Measurements from ENCODE around the gene OR52E1. TPM values are rescaled to one million over a fixed set of nuclear protein-coding genes. Genes with fewer than 3 reads are reported as not detected.

Gene OR52E1
- total and polyA plus RNA-seq, 8 donors, result not detected

DNA sequence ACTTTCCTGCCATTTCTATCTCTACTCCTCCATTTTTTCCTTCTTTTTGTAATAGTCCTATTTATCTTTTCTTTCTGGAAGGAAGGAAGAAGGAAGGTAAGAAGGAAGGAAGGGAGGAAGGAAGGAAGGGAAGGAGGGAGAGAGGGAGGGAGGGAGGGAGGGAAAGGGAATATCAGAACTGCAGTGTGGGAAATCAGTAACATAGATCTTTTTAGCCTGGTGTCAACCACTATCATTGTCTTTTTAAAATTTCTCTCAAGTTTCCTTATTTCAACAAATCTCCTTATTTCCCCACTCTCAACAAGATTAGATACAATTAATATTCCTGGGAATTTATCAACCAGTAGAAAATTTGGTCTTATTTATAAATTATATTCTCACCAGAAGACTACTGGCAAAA is 33.7 kb downstream of the OR52E1 start:
- no peaks in the 10 kb centered on the region for H3K4me1 ChIP-seq
- no peaks in the 10 kb centered on the region for H3K9me3 ChIP-seq
- TF ChIP-seq, protein P1, sequence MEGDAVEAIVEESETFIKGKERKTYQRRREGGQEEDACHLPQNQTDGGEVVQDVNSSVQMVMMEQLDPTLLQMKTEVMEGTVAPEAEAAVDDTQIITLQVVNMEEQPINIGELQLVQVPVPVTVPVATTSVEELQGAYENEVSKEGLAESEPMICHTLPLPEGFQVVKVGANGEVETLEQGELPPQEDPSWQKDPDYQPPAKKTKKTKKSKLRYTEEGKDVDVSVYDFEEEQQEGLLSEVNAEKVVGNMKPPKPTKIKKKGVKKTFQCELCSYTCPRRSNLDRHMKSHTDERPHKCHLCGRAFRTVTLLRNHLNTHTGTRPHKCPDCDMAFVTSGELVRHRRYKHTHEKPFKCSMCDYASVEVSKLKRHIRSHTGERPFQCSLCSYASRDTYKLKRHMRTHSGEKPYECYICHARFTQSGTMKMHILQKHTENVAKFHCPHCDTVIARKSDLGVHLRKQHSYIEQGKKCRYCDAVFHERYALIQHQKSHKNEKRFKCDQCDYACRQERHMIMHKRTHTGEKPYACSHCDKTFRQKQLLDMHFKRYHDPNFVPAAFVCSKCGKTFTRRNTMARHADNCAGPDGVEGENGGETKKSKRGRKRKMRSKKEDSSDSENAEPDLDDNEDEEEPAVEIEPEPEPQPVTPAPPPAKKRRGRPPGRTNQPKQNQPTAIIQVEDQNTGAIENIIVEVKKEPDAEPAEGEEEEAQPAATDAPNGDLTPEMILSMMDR (IDR thresholded peaks at IDR 0.05), result no peak
- no peaks in the 10 kb centered on the region for H3K27me3 ChIP-seq
- DNase-seq, result no peak
- no peak overlapping the region for H3K27ac ChIP-seq
- intact Hi-C loops (cut with DNase I), result no loop called here
- no peaks in the 10 kb centered on the region for H3K36me3 ChIP-seq
- no peak overlapping the region for H3K4me3 ChIP-seq
- ATAC-seq, result no peak

DNA sequence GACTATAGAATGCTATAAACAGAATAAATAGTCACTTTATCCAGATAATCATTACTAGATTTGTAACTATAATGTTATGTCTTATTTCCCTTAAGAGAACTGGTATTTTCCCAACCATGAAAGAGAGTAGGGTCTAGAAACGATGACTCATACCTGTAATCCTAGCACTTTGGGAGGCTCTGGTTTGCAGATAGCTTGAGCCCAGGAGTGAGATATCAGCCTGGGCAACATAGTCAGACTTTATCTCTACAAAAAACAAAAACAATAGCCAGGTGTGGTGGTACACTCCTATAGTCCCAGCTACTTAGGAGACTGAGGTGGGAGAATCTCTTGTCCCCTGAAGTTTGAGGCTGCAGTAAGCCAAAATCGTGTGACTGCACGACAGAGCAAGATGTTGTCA is 37.9 kb downstream of the OR52E1 start:
- no peak for ATAC-seq
- Histone ChIP-seq H3K9me3 (no peaks in the 10 kb centered on the region), H3K27me3 (no peaks in the 10 kb centered on the region), H3K36me3 (no peaks in the 10 kb centered on the region), H3K4me3 (no peak overlapping the region), H3K27ac (no peak overlapping the region), H3K4me1 (no peaks in the 10 kb centered on the region)
- intact Hi-C loops (cut with DNase I), result no loop called here
- TF ChIP-seq, protein P1 (IDR thresholded peaks at IDR 0.05), result no peak
- no peak for DNase-seq

DNA sequence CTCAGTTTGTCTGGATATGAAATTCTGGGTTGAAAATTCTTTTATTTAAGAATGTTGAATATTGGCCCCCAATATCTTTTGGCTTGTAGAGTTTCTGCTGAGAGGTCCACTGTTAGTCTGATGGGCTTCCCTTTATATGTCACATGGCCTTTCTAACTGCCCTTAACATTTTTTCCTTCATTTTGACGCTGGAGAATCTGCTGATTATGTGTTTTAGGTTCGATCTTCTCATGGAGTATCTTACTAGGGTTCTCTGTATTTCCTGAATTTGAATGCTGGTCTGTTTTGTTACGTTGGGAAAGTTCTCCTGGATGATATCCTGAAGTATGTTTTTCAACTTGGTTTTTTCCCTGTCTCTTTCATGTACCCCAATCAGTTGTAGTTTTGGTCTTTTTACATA is 46.0 kb downstream of the OR52E1 start:
- H3K27ac ChIP-seq, result no peak overlapping the region
- no peaks in the 10 kb centered on the region for H3K9me3 ChIP-seq
- TF ChIP-seq, protein P1 (IDR thresholded peaks at IDR 0.05), result no peak
- H3K4me1 ChIP-seq, result no peaks in the 10 kb centered on the region
- no peaks in the 10 kb centered on the region for H3K27me3 ChIP-seq
- DNase-seq (no peak), ATAC-seq (no peak)
- no peaks in the 10 kb centered on the region for H3K36me3 ChIP-seq
- no peak overlapping the region for H3K4me3 ChIP-seq
- intact Hi-C loops (cut with DNase I), result no loop called here

DNA sequence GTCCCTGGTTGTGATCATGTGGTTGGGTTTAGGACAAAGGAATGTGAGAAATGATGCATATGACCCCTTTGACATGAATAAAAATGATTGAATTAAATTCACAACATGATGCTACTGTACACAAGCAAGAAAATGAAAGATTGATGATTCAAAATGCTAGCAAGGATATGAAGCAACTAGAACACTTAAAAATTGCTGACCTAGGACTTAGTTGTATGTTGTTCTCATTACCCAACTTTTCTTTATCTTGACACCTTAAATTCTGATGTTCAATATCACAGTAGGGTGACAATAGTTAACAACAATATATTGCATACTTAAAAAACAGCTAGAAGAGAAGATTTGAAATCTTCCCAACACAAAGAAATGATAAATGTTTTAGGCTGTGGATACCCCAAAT is 48.2 kb downstream of the OR52E1 start:
- ATAC-seq (no peak), DNase-seq (no peak)
- intact Hi-C loops (cut with DNase I), result no loop called here

DNA sequence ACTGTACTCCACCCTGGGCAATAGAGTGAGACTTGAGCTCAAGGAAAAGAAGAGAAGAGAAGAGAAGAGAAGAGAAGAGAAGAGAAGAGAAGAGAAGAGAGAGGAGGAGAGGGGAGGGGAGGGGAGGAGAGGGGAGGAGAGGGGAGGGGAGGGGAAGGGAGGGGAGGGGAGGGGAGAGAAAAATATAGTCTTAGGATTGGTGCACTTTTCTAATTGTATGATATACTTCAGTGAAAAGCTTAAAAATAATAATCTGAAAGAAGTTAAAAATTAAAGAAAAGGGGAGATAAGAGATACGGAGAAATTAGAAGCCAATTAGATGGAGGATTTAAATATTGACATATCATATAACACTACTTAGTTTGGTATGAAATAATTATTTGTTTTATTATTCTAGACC is 49.5 kb downstream of the OR52E1 start:
- DNase-seq (no peak), ATAC-seq (no peak)
- no peaks in the 10 kb centered on the region for H3K4me1 ChIP-seq
- H3K27me3 ChIP-seq, result no peaks in the 10 kb centered on the region
- intact Hi-C loops (cut with DNase I), result no loop called here
- no peaks in the 10 kb centered on the region for H3K36me3 ChIP-seq
- TF ChIP-seq, protein P1 (IDR thresholded peaks at IDR 0.05), result no peak
- no peak overlapping the region for H3K27ac ChIP-seq
- no peak overlapping the region for H3K4me3 ChIP-seq
- H3K9me3 ChIP-seq, result no peaks in the 10 kb centered on the region

More for the DNA sequence above, 48.2 kb downstream of the OR52E1 start:
- no peaks in the 10 kb centered on the region for H3K9me3 ChIP-seq
- no peaks in the 10 kb centered on the region for H3K27me3 ChIP-seq
- H3K4me1 ChIP-seq, result no peaks in the 10 kb centered on the region
- no peak overlapping the region for H3K27ac ChIP-seq
- no peaks in the 10 kb centered on the region for H3K36me3 ChIP-seq
- TF ChIP-seq, protein P1 (IDR thresholded peaks at IDR 0.05), result no peak
- no peak overlapping the region for H3K4me3 ChIP-seq

Other genes with a start within 250 kb of the OR52E1 start
- not detected for gene OR51F2, start 248.3 kb upstream of the OR52E1 start, total RNA-seq
- not detected for gene OR51F2, start 248.3 kb upstream of the OR52E1 start, polyA plus RNA-seq (ENCODE audit: insufficient read length in 6 of 6)
- not detected for gene OR51S1, start 220.4 kb upstream of the OR52E1 start, total RNA-seq
- not detected for gene OR51S1, start 220.4 kb upstream of the OR52E1 start, polyA plus RNA-seq (ENCODE audit: insufficient read length in 6 of 6)
- not detected for gene OR51T1, start 187.7 kb upstream of the OR52E1 start, total RNA-seq
- gene OR51T1, start 187.7 kb upstream of the OR52E1 start, polyA plus RNA-seq (ENCODE audit: insufficient read length in 6 of 6), result not detected
- not detected for gene OR51A7, start 165.8 kb upstream of the OR52E1 start, total RNA-seq
- not detected for gene OR51A7, start 165.8 kb upstream of the OR52E1 start, polyA plus RNA-seq (ENCODE audit: insufficient read length in 6 of 6)
- not detected for gene OR51G2, start 150.2 kb upstream of the OR52E1 start, total RNA-seq
- gene OR51G2, start 150.2 kb upstream of the OR52E1 start, polyA plus RNA-seq (ENCODE audit: insufficient read length in 6 of 6), result not detected
- gene OR51G1, start 145.2 kb upstream of the OR52E1 start, total RNA-seq, result not detected
- gene OR51G1, start 145.2 kb upstream of the OR52E1 start, polyA plus RNA-seq (ENCODE audit: insufficient read length in 6 of 6), result not detected
- gene OR51A4, start 122.0 kb upstream of the OR52E1 start, total RNA-seq, result not detected
- gene OR51A4, start 122.0 kb upstream of the OR52E1 start, polyA plus RNA-seq (ENCODE audit: insufficient read length in 6 of 6), result not detected
- not detected for gene OR51A2, start 113.9 kb upstream of the OR52E1 start, total RNA-seq
- not detected for gene OR51A2, start 113.9 kb upstream of the OR52E1 start, polyA plus RNA-seq (ENCODE audit: insufficient read length in 6 of 6)
- gene OR51L1, start 74.7 kb upstream of the OR52E1 start, total RNA-seq, result not detected
- gene OR51L1, start 74.7 kb upstream of the OR52E1 start, polyA plus RNA-seq (ENCODE audit: insufficient read length in 6 of 6), result under 1 TPM in 5 of 6 donors, not detected in 1; 0.01 to 0.06 (median 0.03) TPM
- gene OR52J3, start 23.0 kb upstream of the OR52E1 start, total RNA-seq, result not detected
- not detected for gene OR52J3, start 23.0 kb upstream of the OR52E1 start, polyA plus RNA-seq (ENCODE audit: insufficient read length in 6 of 6)
- not detected for gene OR52E2, start 9.9 kb upstream of the OR52E1 start, total RNA-seq
- not detected for gene OR52E2, start 9.9 kb upstream of the OR52E1 start, polyA plus RNA-seq (ENCODE audit: insufficient read length in 6 of 6)
- not detected for gene OR52A5, start 68.8 kb downstream of the OR52E1 start, total RNA-seq
- gene OR52A5, start 68.8 kb downstream of the OR52E1 start, polyA plus RNA-seq (ENCODE audit: insufficient read length in 6 of 6), result not detected
- gene OR52A1, start 85.2 kb downstream of the OR52E1 start, total RNA-seq, result not detected
- under 1 TPM; 0.02 to 0.03 (median 0.03) TPM for gene OR52A1, start 85.2 kb downstream of the OR52E1 start, polyA plus RNA-seq (ENCODE audit: insufficient read length in 6 of 6)
- not detected for gene OR51V1, start 131.1 kb downstream of the OR52E1 start, total RNA-seq
- not detected for gene OR51V1, start 131.1 kb downstream of the OR52E1 start, polyA plus RNA-seq (ENCODE audit: insufficient read length in 6 of 6)
- gene HBB, start 157.5 kb downstream of the OR52E1 start, total RNA-seq, result 100 to 1,000 TPM; 247 to 273 TPM
- 100 to 1,000 TPM; 137 to 967 (median 304) TPM for gene HBB, start 157.5 kb downstream of the OR52E1 start, polyA plus RNA-seq (ENCODE audit: insufficient read length in 6 of 6)
- gene HBD, start 164.9 kb downstream of the OR52E1 start, total RNA-seq, result under 1 TPM in 1 of 2 donors, not detected in 1; 0.82 TPM
- 1 to 10 TPM in 3 of 6 donors, under 1 TPM in 3; 0.44 to 1.2 (median 0.96) TPM for gene HBD, start 164.9 kb downstream of the OR52E1 start, polyA plus RNA-seq (ENCODE audit: insufficient read length in 6 of 6)
- gene HBG1, start 180.3 kb downstream of the OR52E1 start, total RNA-seq, result not detected
- gene HBG1, start 180.3 kb downstream of the OR52E1 start, polyA plus RNA-seq (ENCODE audit: insufficient read length in 6 of 6), result 1,000 to 10,000 TPM in 3 of 6 donors, 10 to 100 TPM in 1, 1 to 10 TPM in 2; 3.5 to 2,797 (median 512) TPM
- not detected for gene HBG2, start 185.2 kb downstream of the OR52E1 start, total RNA-seq
- gene HBG2, start 185.2 kb downstream of the OR52E1 start, polyA plus RNA-seq (ENCODE audit: insufficient read length in 6 of 6), result 1,000 to 10,000 TPM; 1,963 to 7,853 (median 3,552) TPM
- not detected for gene HBE1, start 200.4 kb downstream of the OR52E1 start, total RNA-seq
- gene HBE1, start 200.4 kb downstream of the OR52E1 start, polyA plus RNA-seq (ENCODE audit: insufficient read length in 6 of 6), result 10 to 100 TPM in 3 of 6 donors, 1 to 10 TPM in 3; 4.2 to 41.6 (median 16.3) TPM
- not detected for gene OR51B4, start 232.4 kb downstream of the OR52E1 start, total RNA-seq
- gene OR51B4, start 232.4 kb downstream of the OR52E1 start, polyA plus RNA-seq (ENCODE audit: insufficient read length in 6 of 6), result under 1 TPM in 5 of 6 donors, not detected in 1; 0.35 to 0.58 (median 0.53) TPM